GM19395 (cell line): Measurements from ENCODE around the gene WNT1.
A peak's percentile ranks its signal among the peaks of the same experiment; 100 is the strongest.

ENCODE experiments used
- ATAC-seq: cut with Tn5 transposase; IDR thresholded peaks from one replicate; pipeline ENCODE4 v1.9.1; 2021; ENCODE audit warnings: mild to moderate bottlenecking, moderate library complexity; ENCODE audit not compliant: unreplicated experiment

Gene WNT1

GRCh38 chr12:48978291-48978740, at the start of gene WNT1:
Gene WNT1 (plus strand): TSS chr12:48978322. CDS start chr12:48978651, 329 bp downstream.
- ATAC-seq, result no peak

GRCh38 chr12:48929551-48929950, 48.6 kb upstream of the WNT1 start:
- no peak for ATAC-seq

- ATAC-seq, result no peak
Observed at GRCh38 chr12:48930475-48930874, 47.6 kb upstream of the WNT1 start.

GRCh38 chr12:48932878-48933277, 45.2 kb upstream of the WNT1 start:
- ATAC-seq, result no peak

- no peak for ATAC-seq
Observed at GRCh38 chr12:48933664-48934311, 44.3 kb upstream of the WNT1 start.

- no peak for ATAC-seq
Observed at GRCh38 chr12:48934312-48934706, 43.8 kb upstream of the WNT1 start.

GRCh38 chr12:48936379-48936979, 41.6 kb upstream of the WNT1 start:
- no peak for ATAC-seq

GRCh38 chr12:48937170-48937569, 41.0 kb upstream of the WNT1 start:
- ATAC-seq, result no peak

GRCh38 chr12:48938805-48939204, 39.3 kb upstream of the WNT1 start:
- ATAC-seq, result no peak

- ATAC-seq, result no peak
Observed at GRCh38 chr12:48940181-48940580, 37.9 kb upstream of the WNT1 start.

- no peak for ATAC-seq
Observed at GRCh38 chr12:48943221-48943620, 34.9 kb upstream of the WNT1 start.

- ATAC-seq, result no peak
Observed at GRCh38 chr12:48946205-48946604, 31.9 kb upstream of the WNT1 start.

GRCh38 chr12:48946943-48947342, 31.2 kb upstream of the WNT1 start:
- ATAC-seq, result no peak

- ATAC-seq, result no peak
Observed at GRCh38 chr12:48947727-48948126, 30.4 kb upstream of the WNT1 start.

- no peak for ATAC-seq
Observed at GRCh38 chr12:48952691-48953090, 25.4 kb upstream of the WNT1 start.

- no peak for ATAC-seq
Observed at GRCh38 chr12:48954061-48954460, 24.1 kb upstream of the WNT1 start.

GRCh38 chr12:48954841-48955501, 23.2 kb upstream of the WNT1 start:
- no peak for ATAC-seq

GRCh38 chr12:48956279-48957140, 21.6 kb upstream of the WNT1 start:
- ATAC-seq, result peak; percentile 18

GRCh38 chr12:48957141-48958048, 20.7 kb upstream of the WNT1 start, which contains the start of gene ARF3:
Gene ARF3 (minus strand): TSS chr12:48957487. CDS start chr12:48941095, 16,392 bp downstream.
- peak; percentile 83 for ATAC-seq

- no peak for ATAC-seq
Observed at GRCh38 chr12:48958049-48958388, 20.1 kb upstream of the WNT1 start.
